PC-9 (cell line): ENCODE results near the gene SCN8A.

Source experiments
- EZH2 ChIP-seq: fragments of 200-600 bp; sonication (generic); IDR thresholded peaks from 2 replicates; pipeline ENCODE4 v1.8.0; 2017; ENCODE audit warnings: antibody characterized with exemption, low read depth
- TF ChIP-seq, protein P1 (sequence below): fragments of 200-600 bp; sonication (generic); conservative IDR thresholded peaks from 2 replicates; pipeline ENCODE4 v1.6.1; 2017; ENCODE audit warnings: mixed run types, antibody characterized with exemption, mild to moderate bottlenecking, moderate library complexity

- TF ChIP-seq, protein P1, sequence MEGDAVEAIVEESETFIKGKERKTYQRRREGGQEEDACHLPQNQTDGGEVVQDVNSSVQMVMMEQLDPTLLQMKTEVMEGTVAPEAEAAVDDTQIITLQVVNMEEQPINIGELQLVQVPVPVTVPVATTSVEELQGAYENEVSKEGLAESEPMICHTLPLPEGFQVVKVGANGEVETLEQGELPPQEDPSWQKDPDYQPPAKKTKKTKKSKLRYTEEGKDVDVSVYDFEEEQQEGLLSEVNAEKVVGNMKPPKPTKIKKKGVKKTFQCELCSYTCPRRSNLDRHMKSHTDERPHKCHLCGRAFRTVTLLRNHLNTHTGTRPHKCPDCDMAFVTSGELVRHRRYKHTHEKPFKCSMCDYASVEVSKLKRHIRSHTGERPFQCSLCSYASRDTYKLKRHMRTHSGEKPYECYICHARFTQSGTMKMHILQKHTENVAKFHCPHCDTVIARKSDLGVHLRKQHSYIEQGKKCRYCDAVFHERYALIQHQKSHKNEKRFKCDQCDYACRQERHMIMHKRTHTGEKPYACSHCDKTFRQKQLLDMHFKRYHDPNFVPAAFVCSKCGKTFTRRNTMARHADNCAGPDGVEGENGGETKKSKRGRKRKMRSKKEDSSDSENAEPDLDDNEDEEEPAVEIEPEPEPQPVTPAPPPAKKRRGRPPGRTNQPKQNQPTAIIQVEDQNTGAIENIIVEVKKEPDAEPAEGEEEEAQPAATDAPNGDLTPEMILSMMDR, result no peak
- no peak for TF ChIP-seq EZH2
These were observed 245.8 kb downstream of the SCN8A start for GRCh38 chr12:51836827-51837173.
